SK-N-SH treated with all-trans-retinoic acid at 6 μM for 48 hours (cell line): Measurements from ENCODE around the gene PRKAG2.
A peak's percentile ranks its signal among the peaks of the same experiment; 100 is the strongest.

Source experiments
- ATAC-seq: fragments of 200-7000 bp; cut with Tn5 transposase; 3 replicates; pipeline ENCODE4 v1.9.1; 2020; ENCODE audit warnings: mild to moderate bottlenecking, moderate library complexity
- ARNTL ChIP-seq: fragments of 450-650 bp; formaldehyde crosslinking; IDR thresholded peaks from 2 replicates; pipeline ENCODE4 v1.5.0; 2020; ENCODE audit warnings: low read depth, mild to moderate bottlenecking, moderate library complexity, borderline replicate concordance
- BACH2 ChIP-seq: fragments of 250-450 bp; sonication (Bioruptor Pico); IDR thresholded peaks from 2 replicates; pipeline ENCODE4 v1.9.0; 2021; ENCODE audit warnings: mild to moderate bottlenecking, borderline replicate concordance
- CREB5 ChIP-seq: fragments of 250-450 bp; sonication (Bioruptor Pico); IDR thresholded peaks from 2 replicates; pipeline ENCODE4 v1.5.1; 2020; ENCODE audit warnings: low read depth, mild to moderate bottlenecking, moderate library complexity
- CSDC2 ChIP-seq: fragments of 250-450 bp; sonication (Bioruptor Pico); IDR thresholded peaks from 2 replicates; pipeline ENCODE4 v1.5.0; 2020; ENCODE audit warnings: mild to moderate bottlenecking, moderate library complexity
- CSRNP3 ChIP-seq: fragments of 250-450 bp; sonication (Bioruptor Pico); IDR thresholded peaks from 2 replicates; pipeline ENCODE4 v1.5.1; 2021; ENCODE audit warnings: mild to moderate bottlenecking, moderate library complexity
- ESRRG ChIP-seq: fragments of 250-450 bp; sonication (Bioruptor Pico); IDR thresholded peaks from 2 replicates; pipeline ENCODE4 v1.6.1; 2021; ENCODE audit warnings: mild to moderate bottlenecking
- GLIS3 ChIP-seq: fragments of 250-450 bp; sonication (Bioruptor Pico); IDR thresholded peaks from 2 replicates; pipeline ENCODE4 v1.5.0; 2020; ENCODE audit warnings: mild to moderate bottlenecking, moderate library complexity
- ISL1 ChIP-seq: fragments of 250-450 bp; sonication (Bioruptor Pico); IDR thresholded peaks from 2 replicates; pipeline ENCODE4 v2.1.2; 2022; ENCODE audit warnings: mild to moderate bottlenecking, moderate library complexity
- OSR1 ChIP-seq: fragments of 250-450 bp; sonication (Bioruptor Pico); IDR thresholded peaks from 2 replicates; pipeline ENCODE4 v1.8.0; 2022; ENCODE audit warnings: moderate library complexity, mild to moderate bottlenecking, inconsistent platforms
- PATZ1 ChIP-seq: fragments of 250-450 bp; sonication (Bioruptor Pico); IDR thresholded peaks from 2 replicates; pipeline ENCODE4 v1.8.0; 2020; ENCODE audit warnings: mild to moderate bottlenecking, moderate library complexity, borderline replicate concordance
- PPARA ChIP-seq: fragments of 250-450 bp; sonication (Bioruptor Pico); IDR thresholded peaks from 2 replicates; pipeline ENCODE4 v1.5.0; 2020; ENCODE audit warnings: mild to moderate bottlenecking, borderline replicate concordance
- RARB ChIP-seq: fragments of 250-450 bp; sonication (Bioruptor Pico); IDR thresholded peaks from 2 replicates; pipeline ENCODE4 v1.8.0; 2021; ENCODE audit warnings: mild to moderate bottlenecking, moderate library complexity
- SNAI2 ChIP-seq: fragments of 250-450 bp; sonication (Bioruptor Pico); IDR thresholded peaks from 2 replicates; pipeline ENCODE4 v1.5.0; 2020; ENCODE audit warnings: mild to moderate bottlenecking, moderate library complexity
- TCF4 ChIP-seq: fragments of 250-450 bp; sonication (Bioruptor Pico); IDR thresholded peaks from 2 replicates; pipeline ENCODE4 v1.8.0; 2021; ENCODE audit warnings: mild to moderate bottlenecking, moderate library complexity, borderline replicate concordance
- TOX ChIP-seq: fragments of 250-450 bp; sonication (Bioruptor Pico); IDR thresholded peaks from 2 replicates; pipeline ENCODE4 v1.8.0; 2021; ENCODE audit warnings: mild to moderate bottlenecking, moderate library complexity, borderline replicate concordance
- ZC3H10 ChIP-seq: fragments of 250-450 bp; sonication (Bioruptor Pico); IDR thresholded peaks from 2 replicates; pipeline ENCODE4 v1.5.1; 2021; ENCODE audit warnings: mild to moderate bottlenecking, moderate library complexity
- ZFP3 ChIP-seq: fragments of 250-450 bp; sonication (Bioruptor Pico); IDR thresholded peaks from 2 replicates; pipeline ENCODE4 v1.5.0; 2020; ENCODE audit warnings: mild to moderate bottlenecking, moderate library complexity
- ZFP30 ChIP-seq: fragments of 450-650 bp; formaldehyde crosslinking; IDR thresholded peaks from 2 replicates; pipeline ENCODE4 v1.5.0; 2022; ENCODE audit warnings: mild to moderate bottlenecking, moderate library complexity
- ZNF565 ChIP-seq: fragments of 450-650 bp; formaldehyde crosslinking; conservative IDR thresholded peaks from 2 replicates; pipeline ENCODE4 v1.5.0; 2020; ENCODE audit warnings: low read depth, mild to moderate bottlenecking, moderate library complexity
- ZNF70 ChIP-seq: fragments of 450-650 bp; formaldehyde crosslinking; IDR thresholded peaks from 2 replicates; pipeline ENCODE4 v1.5.0; 2020; ENCODE audit warnings: mild to moderate bottlenecking, moderate library complexity
- ZNF8 ChIP-seq: fragments of 450-650 bp; formaldehyde crosslinking; IDR thresholded peaks from 2 replicates; pipeline ENCODE4 v1.5.0; 2020; ENCODE audit warnings: mild to moderate bottlenecking, moderate library complexity
- TF ChIP-seq, protein P1 (sequence below): fragments of 250-450 bp; sonication (Bioruptor Pico); IDR thresholded peaks from 2 replicates; pipeline ENCODE4 v1.5.0; 2020; ENCODE audit warnings: mild to moderate bottlenecking, moderate library complexity

The PRKAG2 gene

GRCh38 chr7:151570366-151570915, 306.5 kb downstream of the PRKAG2 start:
- no peak for ATAC-seq
- TF ChIP-seq BACH2 (CRISPR knock-in tag) = no peak
- peak; percentile 54 for TF ChIP-seq ISL1 (CRISPR knock-in tag)

DNA sequence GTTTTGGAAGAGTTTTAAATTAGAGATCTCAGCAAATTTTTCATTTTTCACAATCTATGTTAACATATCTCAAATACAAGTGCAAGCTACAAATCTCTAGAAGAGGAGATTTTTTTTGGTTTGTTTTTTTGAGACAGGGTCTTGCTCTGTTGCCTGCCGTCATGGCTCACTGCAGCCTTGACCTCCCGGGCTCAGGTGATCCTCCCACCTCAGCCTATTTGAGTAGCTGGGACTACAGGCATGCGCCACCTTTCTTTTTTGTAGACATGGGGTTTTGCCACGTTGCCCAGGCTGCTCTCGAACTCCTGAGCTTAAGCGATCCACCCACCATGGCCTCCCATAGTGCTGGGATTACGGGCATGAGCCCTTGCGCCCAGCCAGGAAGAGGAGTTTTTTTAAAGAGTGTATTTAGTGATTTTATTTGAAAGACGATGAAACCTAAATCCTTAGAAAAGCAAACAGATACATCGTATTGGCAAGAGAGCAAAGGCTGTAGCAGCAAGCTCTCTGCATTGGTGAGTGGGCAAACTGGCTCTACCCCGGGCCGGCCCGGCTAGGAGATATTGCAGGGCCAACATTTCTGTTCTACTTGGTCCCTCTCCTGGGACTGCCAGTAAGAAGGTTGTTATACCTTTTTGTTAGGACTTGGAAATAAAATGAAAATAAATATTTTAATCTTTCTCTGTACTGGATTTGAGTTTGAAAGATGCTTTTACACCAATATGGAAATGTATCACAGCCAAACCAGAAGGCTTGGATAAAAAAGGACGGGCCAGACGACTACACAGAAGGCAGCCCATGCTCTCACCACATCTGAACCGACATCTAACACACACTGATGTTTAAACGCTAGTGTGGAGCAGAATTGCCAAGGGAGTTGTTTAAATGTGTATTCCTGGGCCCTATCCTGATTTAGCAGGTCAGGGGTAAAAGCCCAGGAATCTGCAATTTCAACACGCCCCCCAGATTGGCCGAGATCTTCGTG, 307.7 kb downstream of the PRKAG2 start:
- TF ChIP-seq CSDC2 = no peak
- TF ChIP-seq TOX (CRISPR knock-in tag) = no peak
- no peak for TF ChIP-seq ZNF70 (CRISPR knock-in tag)
- no peak for TF ChIP-seq ZNF8 (CRISPR knock-in tag)
- no peak for TF ChIP-seq ESRRG (CRISPR knock-in tag)
- no peak for TF ChIP-seq ZNF565
- TF ChIP-seq PPARA (CRISPR knock-in tag) = no peak
- no peak for TF ChIP-seq ARNTL
- no peak for TF ChIP-seq ZFP3 (CRISPR knock-in tag)
- TF ChIP-seq CSRNP3 (CRISPR knock-in tag) = no peak
- no peak for TF ChIP-seq OSR1 (CRISPR knock-in tag)
- no peak for TF ChIP-seq TCF4
- TF ChIP-seq RARB (CRISPR knock-in tag) = no peak
- no peak for TF ChIP-seq BACH2 (CRISPR knock-in tag)
- TF ChIP-seq GLIS3 (CRISPR knock-in tag) = no peak
- no peak for TF ChIP-seq PATZ1 (CRISPR knock-in tag)
- no peak for TF ChIP-seq ZFP30 (CRISPR knock-in tag)
- no peak for TF ChIP-seq SNAI2 (CRISPR knock-in tag)
- TF ChIP-seq ISL1 (CRISPR knock-in tag) = no peak
- ATAC-seq = no peak

DNA sequence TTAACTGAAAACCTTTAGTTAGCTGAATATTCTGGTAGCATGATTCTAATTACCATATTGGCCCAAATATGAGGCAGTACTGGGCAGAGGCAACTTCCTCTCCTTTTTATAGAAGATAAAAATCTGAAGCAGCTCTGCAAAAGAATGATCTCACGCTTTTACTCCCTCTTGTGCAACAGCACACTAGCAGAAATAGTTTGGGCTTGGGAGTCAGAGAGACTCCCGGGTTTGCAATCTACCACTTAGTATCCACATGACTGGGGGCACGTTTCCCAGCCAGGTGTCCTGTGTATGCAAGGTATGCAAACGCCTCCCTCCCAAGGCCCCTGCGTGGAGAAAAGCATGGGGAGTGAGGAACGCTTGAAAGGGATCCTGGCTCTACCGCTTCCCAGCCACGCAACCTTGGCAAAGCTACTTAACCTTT, 310.0 kb downstream of the PRKAG2 start:
- TF ChIP-seq TOX (CRISPR knock-in tag) (no peak), CSRNP3 (CRISPR knock-in tag) (no peak), CREB5 (CRISPR knock-in tag) (peak; percentile 85), ISL1 (CRISPR knock-in tag) (peak; percentile 75), BACH2 (CRISPR knock-in tag) (no peak), ZNF8 (CRISPR knock-in tag) (no peak), PATZ1 (CRISPR knock-in tag) (peak; percentile 61; the same call in 1 of the 2 replicates), ZC3H10 (CRISPR knock-in tag) (no peak), ZFP30 (CRISPR knock-in tag) (no peak), ARNTL (no peak), TCF4 (no peak), SNAI2 (CRISPR knock-in tag) (no peak), GLIS3 (CRISPR knock-in tag) (no peak), ZNF70 (CRISPR knock-in tag) (no peak), OSR1 (CRISPR knock-in tag) (no peak), CSDC2 (no peak), ZFP3 (CRISPR knock-in tag) (peak; percentile 64; the same call in 1 of the 2 replicates), ESRRG (CRISPR knock-in tag) (no peak)
- TF ChIP-seq, protein P1, sequence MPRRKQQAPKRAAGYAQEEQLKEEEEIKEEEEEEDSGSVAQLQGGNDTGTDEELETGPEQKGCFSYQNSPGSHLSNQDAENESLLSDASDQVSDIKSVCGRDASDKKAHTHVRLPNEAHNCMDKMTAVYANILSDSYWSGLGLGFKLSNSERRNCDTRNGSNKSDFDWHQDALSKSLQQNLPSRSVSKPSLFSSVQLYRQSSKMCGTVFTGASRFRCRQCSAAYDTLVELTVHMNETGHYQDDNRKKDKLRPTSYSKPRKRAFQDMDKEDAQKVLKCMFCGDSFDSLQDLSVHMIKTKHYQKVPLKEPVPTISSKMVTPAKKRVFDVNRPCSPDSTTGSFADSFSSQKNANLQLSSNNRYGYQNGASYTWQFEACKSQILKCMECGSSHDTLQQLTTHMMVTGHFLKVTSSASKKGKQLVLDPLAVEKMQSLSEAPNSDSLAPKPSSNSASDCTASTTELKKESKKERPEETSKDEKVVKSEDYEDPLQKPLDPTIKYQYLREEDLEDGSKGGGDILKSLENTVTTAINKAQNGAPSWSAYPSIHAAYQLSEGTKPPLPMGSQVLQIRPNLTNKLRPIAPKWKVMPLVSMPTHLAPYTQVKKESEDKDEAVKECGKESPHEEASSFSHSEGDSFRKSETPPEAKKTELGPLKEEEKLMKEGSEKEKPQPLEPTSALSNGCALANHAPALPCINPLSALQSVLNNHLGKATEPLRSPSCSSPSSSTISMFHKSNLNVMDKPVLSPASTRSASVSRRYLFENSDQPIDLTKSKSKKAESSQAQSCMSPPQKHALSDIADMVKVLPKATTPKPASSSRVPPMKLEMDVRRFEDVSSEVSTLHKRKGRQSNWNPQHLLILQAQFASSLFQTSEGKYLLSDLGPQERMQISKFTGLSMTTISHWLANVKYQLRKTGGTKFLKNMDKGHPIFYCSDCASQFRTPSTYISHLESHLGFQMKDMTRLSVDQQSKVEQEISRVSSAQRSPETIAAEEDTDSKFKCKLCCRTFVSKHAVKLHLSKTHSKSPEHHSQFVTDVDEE = no peak
- peak; percentile 66 for ATAC-seq
